ENCODE measurements around the gene PHLPP1.

Gene PHLPP1

GRCh38 chr18:62763101-62763521 lies 47.8 kb downstream of the PHLPP1 start:
- TF ChIP-seq ZFP30 (CRISPR knock-in tag; IDR thresholded peaks at IDR 0.05), result no peak
- TF ChIP-seq ZNF565 (CRISPR knock-in tag; conservative IDR thresholded peaks at IDR 0.05; ENCODE audit: low read depth), result no peak
- no peak for TF ChIP-seq GLIS3 (CRISPR knock-in tag; IDR thresholded peaks at IDR 0.05)
- no peak for TF ChIP-seq OSR1 (CRISPR knock-in tag; IDR thresholded peaks at IDR 0.05)
- no peak for TF ChIP-seq PPARA (CRISPR knock-in tag; IDR thresholded peaks at IDR 0.05; ENCODE audit: borderline replicate concordance)
- TF ChIP-seq ARNTL (CRISPR knock-in tag; IDR thresholded peaks at IDR 0.05; ENCODE audit: borderline replicate concordance, low read depth), result no peak
- no peak for TF ChIP-seq ZFP3 (CRISPR knock-in tag; IDR thresholded peaks at IDR 0.05)
- TF ChIP-seq, protein P1, sequence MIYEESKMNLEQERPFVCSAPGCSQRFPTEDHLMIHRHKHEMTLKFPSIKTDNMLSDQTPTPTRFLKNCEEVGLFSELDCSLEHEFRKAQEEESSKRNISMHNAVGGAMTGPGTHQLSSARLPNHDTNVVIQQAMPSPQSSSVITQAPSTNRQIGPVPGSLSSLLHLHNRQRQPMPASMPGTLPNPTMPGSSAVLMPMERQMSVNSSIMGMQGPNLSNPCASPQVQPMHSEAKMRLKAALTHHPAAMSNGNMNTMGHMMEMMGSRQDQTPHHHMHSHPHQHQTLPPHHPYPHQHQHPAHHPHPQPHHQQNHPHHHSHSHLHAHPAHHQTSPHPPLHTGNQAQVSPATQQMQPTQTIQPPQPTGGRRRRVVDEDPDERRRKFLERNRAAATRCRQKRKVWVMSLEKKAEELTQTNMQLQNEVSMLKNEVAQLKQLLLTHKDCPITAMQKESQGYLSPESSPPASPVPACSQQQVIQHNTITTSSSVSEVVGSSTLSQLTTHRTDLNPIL (CRISPR knock-in tag; IDR thresholded peaks at IDR 0.05; ENCODE audit: low read depth), result no peak
- TF ChIP-seq TOX (CRISPR knock-in tag; IDR thresholded peaks at IDR 0.05; ENCODE audit: borderline replicate concordance), result no peak
- no peak for TF ChIP-seq SNAI2 (CRISPR knock-in tag; IDR thresholded peaks at IDR 0.05)
- no peak for TF ChIP-seq CSDC2 (CRISPR knock-in tag; IDR thresholded peaks at IDR 0.05)
- TF ChIP-seq, protein P2, sequence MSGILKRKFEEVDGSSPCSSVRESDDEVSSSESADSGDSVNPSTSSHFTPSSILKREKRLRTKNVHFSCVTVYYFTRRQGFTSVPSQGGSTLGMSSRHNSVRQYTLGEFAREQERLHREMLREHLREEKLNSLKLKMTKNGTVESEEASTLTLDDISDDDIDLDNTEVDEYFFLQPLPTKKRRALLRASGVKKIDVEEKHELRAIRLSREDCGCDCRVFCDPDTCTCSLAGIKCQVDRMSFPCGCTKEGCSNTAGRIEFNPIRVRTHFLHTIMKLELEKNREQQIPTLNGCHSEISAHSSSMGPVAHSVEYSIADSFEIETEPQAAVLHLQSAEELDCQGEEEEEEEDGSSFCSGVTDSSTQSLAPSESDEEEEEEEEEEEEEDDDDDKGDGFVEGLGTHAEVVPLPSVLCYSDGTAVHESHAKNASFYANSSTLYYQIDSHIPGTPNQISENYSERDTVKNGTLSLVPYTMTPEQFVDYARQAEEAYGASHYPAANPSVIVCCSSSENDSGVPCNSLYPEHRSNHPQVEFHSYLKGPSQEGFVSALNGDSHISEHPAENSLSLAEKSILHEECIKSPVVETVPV (CRISPR knock-in tag; IDR thresholded peaks at IDR 0.05), result no peak
- TF ChIP-seq ZNF8 (CRISPR knock-in tag; IDR thresholded peaks at IDR 0.05), result no peak
- TF ChIP-seq ESRRG (CRISPR knock-in tag; IDR thresholded peaks at IDR 0.05), result no peak
- TF ChIP-seq, protein P3, sequence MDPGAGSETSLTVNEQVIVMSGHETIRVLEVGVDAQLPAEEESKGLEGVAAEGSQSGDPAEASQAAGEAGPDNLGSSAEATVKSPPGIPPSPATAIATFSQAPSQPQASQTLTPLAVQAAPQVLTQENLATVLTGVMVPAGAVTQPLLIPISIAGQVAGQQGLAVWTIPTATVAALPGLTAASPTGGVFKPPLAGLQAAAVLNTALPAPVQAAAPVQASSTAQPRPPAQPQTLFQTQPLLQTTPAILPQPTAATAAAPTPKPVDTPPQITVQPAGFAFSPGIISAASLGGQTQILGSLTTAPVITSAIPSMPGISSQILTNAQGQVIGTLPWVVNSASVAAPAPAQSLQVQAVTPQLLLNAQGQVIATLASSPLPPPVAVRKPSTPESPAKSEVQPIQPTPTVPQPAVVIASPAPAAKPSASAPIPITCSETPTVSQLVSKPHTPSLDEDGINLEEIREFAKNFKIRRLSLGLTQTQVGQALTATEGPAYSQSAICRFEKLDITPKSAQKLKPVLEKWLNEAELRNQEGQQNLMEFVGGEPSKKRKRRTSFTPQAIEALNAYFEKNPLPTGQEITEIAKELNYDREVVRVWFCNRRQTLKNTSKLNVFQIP (CRISPR knock-in tag; IDR thresholded peaks at IDR 0.05; ENCODE audit: borderline replicate concordance, low read depth), result no peak
- no peak; the same call in 1 of the 3 replicates for ATAC-seq

GRCh38 chr18:62766266-62766665 lies 50.9 kb downstream of the PHLPP1 start:
- ATAC-seq, result no peak
- TF ChIP-seq ZFP3 (CRISPR knock-in tag; IDR thresholded peaks at IDR 0.05) (no peak), PATZ1 (CRISPR knock-in tag; IDR thresholded peaks at IDR 0.05; ENCODE audit: borderline replicate concordance) (no peak), ZC3H10 (CRISPR knock-in tag; IDR thresholded peaks at IDR 0.05) (no peak), ZNF8 (CRISPR knock-in tag; IDR thresholded peaks at IDR 0.05) (no peak), ISL1 (CRISPR knock-in tag; IDR thresholded peaks at IDR 0.05) (no peak), OSR1 (CRISPR knock-in tag; IDR thresholded peaks at IDR 0.05) (no peak), ZNF565 (CRISPR knock-in tag; conservative IDR thresholded peaks at IDR 0.05; ENCODE audit: low read depth) (no peak), TOX (CRISPR knock-in tag; IDR thresholded peaks at IDR 0.05; ENCODE audit: borderline replicate concordance) (no peak), BACH2 (CRISPR knock-in tag; IDR thresholded peaks at IDR 0.05; ENCODE audit: borderline replicate concordance) (no peak), ARNTL (CRISPR knock-in tag; IDR thresholded peaks at IDR 0.05; ENCODE audit: borderline replicate concordance, low read depth) (no peak), RARB (CRISPR knock-in tag; IDR thresholded peaks at IDR 0.05) (no peak), ZNF70 (CRISPR knock-in tag; IDR thresholded peaks at IDR 0.05) (no peak), ESRRG (CRISPR knock-in tag; IDR thresholded peaks at IDR 0.05) (no peak)
- TF ChIP-seq, protein P2 (CRISPR knock-in tag; IDR thresholded peaks at IDR 0.05), result no peak
- TF ChIP-seq, protein P1 (CRISPR knock-in tag; IDR thresholded peaks at IDR 0.05; ENCODE audit: low read depth), result no peak
- TF ChIP-seq, protein P3 (CRISPR knock-in tag; IDR thresholded peaks at IDR 0.05; ENCODE audit: borderline replicate concordance, low read depth), result no peak

Data from SK-N-SH treated with all-trans-retinoic acid at 6 μM for 48 hours (cell line).